ENCODE measurements around the gene TIMP2. TPM values are rescaled to one million over a fixed set of nuclear protein-coding genes. Genes with fewer than 3 reads are reported as not detected.

Gene TIMP2
- total RNA-seq, 1 experiment from 2014 or later = 114 TPM

GRCh38 chr17:78919861-78920450 lies 5.2 kb downstream of the TIMP2 start:
- no peak overlapping the region for H3K27ac ChIP-seq
- H3K4me3 ChIP-seq = no peak overlapping the region
- H3K9me2 ChIP-seq (ENCODE audit: insufficient read depth) = no peaks in the 10 kb centered on the region
- no peaks in the 10 kb centered on the region for H3K9me3 ChIP-seq (ENCODE audit: insufficient read depth, low read depth)
- no TSS peak for BruUV-seq (replicated peaks)
- POLR2A ChIA-PET (ENCODE audit: unreplicated experiment) = no interaction called here
- no peak overlapping the region for H3K4me2 ChIP-seq
- TF ChIP-seq EZH2 (IDR thresholded peaks at IDR 0.05; ENCODE audit: low read depth) (no peak), CTCF (conservative IDR thresholded peaks at IDR 0.05) (no peak)
- no peak for DNase-seq
- intact Hi-C loops (cut with micrococcal nuclease; ENCODE audit: unreplicated experiment) = loop anchor here (5.0 kb wide), 1 partner anchor 37 kb away; no protein-coding TSS in a partner anchor
- H3K79me2 ChIP-seq (ENCODE audit: low read depth) = peaks cover 45% of the 10 kb centered on the region
- H3K4me1 ChIP-seq (replicated peaks; ENCODE audit: insufficient read depth) = peaks cover 13% of the 10 kb centered on the region
- no peak overlapping the region for H2AFZ ChIP-seq
- no peaks in the 10 kb centered on the region for H3K36me3 ChIP-seq (ENCODE audit: low read depth)
- H3F3A ChIP-seq (ENCODE audit: insufficient read depth, low read depth) = no peaks in the 10 kb centered on the region
- no peaks in the 10 kb centered on the region; the same call in 1 of the 2 replicates for H4K20me1 ChIP-seq (ENCODE audit: insufficient read depth)
- H3K27me3 ChIP-seq (ENCODE audit: insufficient read depth, low read depth) = no peaks in the 10 kb centered on the region
- CTCF ChIA-PET = interaction anchor here (0.6 kb wide), 1 partner anchor 11 kb away, joined by 3 read pairs; no protein-coding TSS in a partner anchor

GRCh38 chr17:78918979-78919378 lies 6.2 kb downstream of the TIMP2 start:
- no peaks in the 10 kb centered on the region for H3K36me3 ChIP-seq (ENCODE audit: low read depth)
- H4K20me1 ChIP-seq (ENCODE audit: insufficient read depth) = no peaks in the 10 kb centered on the region; the same call in 1 of the 2 replicates
- ChIA-PET POLR2A (ENCODE audit: unreplicated experiment) (no interaction called here), CTCF (no interaction called here)
- H3K27ac ChIP-seq = no peak overlapping the region
- H3K9me2 ChIP-seq (ENCODE audit: insufficient read depth) = no peaks in the 10 kb centered on the region
- intact Hi-C loops (cut with micrococcal nuclease; ENCODE audit: unreplicated experiment) = no loop called here
- peaks cover 13% of the 10 kb centered on the region for H3K4me1 ChIP-seq (replicated peaks; ENCODE audit: insufficient read depth)
- H2AFZ ChIP-seq = no peak overlapping the region
- no TSS peak for BruUV-seq (replicated peaks)
- H3K79me2 ChIP-seq (ENCODE audit: low read depth) = peaks cover 42% of the 10 kb centered on the region
- H3F3A ChIP-seq (ENCODE audit: insufficient read depth, low read depth) = no peaks in the 10 kb centered on the region
- DNase-seq = no peak
- no peaks in the 10 kb centered on the region for H3K27me3 ChIP-seq (ENCODE audit: insufficient read depth, low read depth)
- no peaks in the 10 kb centered on the region for H3K9me3 ChIP-seq (ENCODE audit: insufficient read depth, low read depth)
- no peak for TF ChIP-seq EZH2 (IDR thresholded peaks at IDR 0.05; ENCODE audit: low read depth)
- TF ChIP-seq CTCF (conservative IDR thresholded peaks at IDR 0.05) = no peak
- no peak overlapping the region for H3K4me3 ChIP-seq
- no peak overlapping the region for H3K4me2 ChIP-seq

GRCh38 chr17:78917451-78918275 lies 7.5 kb downstream of the TIMP2 start:
- H3K27ac ChIP-seq = no peak overlapping the region
- peaks cover 37% of the 10 kb centered on the region for H3K79me2 ChIP-seq (ENCODE audit: low read depth)
- intact Hi-C loops (cut with micrococcal nuclease; ENCODE audit: unreplicated experiment) = no loop called here

More at GRCh38 chr17:78917451-78918275, 7.5 kb downstream of the TIMP2 start:
- H3K4me3 ChIP-seq = no peak overlapping the region
- no peaks in the 10 kb centered on the region for H3K9me2 ChIP-seq (ENCODE audit: insufficient read depth)
- no peaks in the 10 kb centered on the region for H3F3A ChIP-seq (ENCODE audit: insufficient read depth, low read depth)
- no peaks in the 10 kb centered on the region; the same call in 1 of the 2 replicates for H4K20me1 ChIP-seq (ENCODE audit: insufficient read depth)
- POLR2A ChIA-PET (ENCODE audit: unreplicated experiment) = interaction anchor here (0.6 kb wide), 1 partner anchor 76 kb away, joined by 3 read pairs; no protein-coding TSS in a partner anchor
- no peaks in the 10 kb centered on the region for H3K9me3 ChIP-seq (ENCODE audit: insufficient read depth, low read depth)
- H3K4me2 ChIP-seq = no peak overlapping the region
- no peaks in the 10 kb centered on the region for H3K36me3 ChIP-seq (ENCODE audit: low read depth)
- CTCF ChIA-PET = no interaction called here
- BruUV-seq (replicated peaks) = no TSS peak
- no peak for DNase-seq
- H3K27me3 ChIP-seq (ENCODE audit: insufficient read depth, low read depth) = no peaks in the 10 kb centered on the region
- TF ChIP-seq EZH2 (IDR thresholded peaks at IDR 0.05; ENCODE audit: low read depth) (no peak), CTCF (conservative IDR thresholded peaks at IDR 0.05) (no peak)
- H2AFZ ChIP-seq = no peak overlapping the region
- H3K4me1 ChIP-seq (replicated peaks; ENCODE audit: insufficient read depth) = peaks cover 13% of the 10 kb centered on the region
